Upper lobe of right lung (tissue), 1 donor: ENCODE data around the gene SNAPIN. TPM values are rescaled to one million over a fixed set of nuclear protein-coding genes. Genes with fewer than 3 reads are reported as not detected.

Source experiments
- ATAC-seq: fragments of 200-7000 bp; cut with Tn5 transposase; one replicate; pipeline ENCODE4 v1.9.1; 2020; ENCODE audit warnings: mild to moderate bottlenecking, moderate library complexity
- DNase-seq: peaks from one replicate; pipeline ENCODE4 v3.0.0-alpha.2; 2020
- H3K27ac ChIP-seq: fragments of 200-600 bp; one replicate; pipeline ENCODE4 v1.8.0; 2022
- H3K27me3 ChIP-seq: fragments of 200-600 bp; one replicate; pipeline ENCODE4 v1.8.0; 2022; ENCODE audit warnings: mild to moderate bottlenecking
- H3K36me3 ChIP-seq: fragments of 200-600 bp; one replicate; pipeline ENCODE4 v1.8.0; 2022
- H3K4me1 ChIP-seq: fragments of 200-600 bp; one replicate; pipeline ENCODE4 v1.8.0; 2022
- H3K4me3 ChIP-seq: fragments of 200-600 bp; one replicate; pipeline ENCODE4 v1.8.0; 2022; ENCODE audit warnings: mild to moderate bottlenecking
- H3K9me3 ChIP-seq: fragments of 200-600 bp; one replicate; pipeline ENCODE4 v1.8.0; 2022
- intact Hi-C: fragments of 100-400 bp; cut with DNase I; formaldehyde crosslinking; loops from one replicate; pipeline ENCODE4 v1.11.0; 2022
- total RNA-seq: library from RNA; stranded (reverse); fragmentation: NEBNext Ultra II Directional; extraction: Animal tissue kit (Norgen Biotek cat#: 25700); gene quantifications from one replicate; pipeline ENCODE4 v1.2.1, GENCODE V29; 2021
- TF ChIP-seq, protein P1 (sequence below): fragments of 200-600 bp; IDR thresholded peaks from one replicate; pipeline ENCODE4 v1.8.0; 2022; ENCODE audit warnings: antibody characterized with exemption
- donor health status: DM: no; HTN: yes; CAD: no; lungs with severe emphysema.

SNAPIN gene
- total RNA-seq, 1 donor from 2014 or later: 32.7 TPM

- intact Hi-C loops: no loop called here
- DNase-seq: no peak
- H3K27ac ChIP-seq: no peak overlapping the region
Observed at GRCh38 chr1:153643816-153644215, 14.7 kb upstream of the SNAPIN start.

GRCh38 chr1:153646672-153647345, 11.7 kb upstream of the SNAPIN start:
- no peaks in the 10 kb centered on the region for H3K9me3 ChIP-seq
- intact Hi-C loops: no loop called here
- H3K4me1 ChIP-seq: peaks cover 19% of the 10 kb centered on the region
- DNase-seq (no peak), ATAC-seq (peak; percentile 81)
- no peak overlapping the region for H3K27ac ChIP-seq
- H3K36me3 ChIP-seq: peaks cover 55% of the 10 kb centered on the region
- TF ChIP-seq, protein P1, sequence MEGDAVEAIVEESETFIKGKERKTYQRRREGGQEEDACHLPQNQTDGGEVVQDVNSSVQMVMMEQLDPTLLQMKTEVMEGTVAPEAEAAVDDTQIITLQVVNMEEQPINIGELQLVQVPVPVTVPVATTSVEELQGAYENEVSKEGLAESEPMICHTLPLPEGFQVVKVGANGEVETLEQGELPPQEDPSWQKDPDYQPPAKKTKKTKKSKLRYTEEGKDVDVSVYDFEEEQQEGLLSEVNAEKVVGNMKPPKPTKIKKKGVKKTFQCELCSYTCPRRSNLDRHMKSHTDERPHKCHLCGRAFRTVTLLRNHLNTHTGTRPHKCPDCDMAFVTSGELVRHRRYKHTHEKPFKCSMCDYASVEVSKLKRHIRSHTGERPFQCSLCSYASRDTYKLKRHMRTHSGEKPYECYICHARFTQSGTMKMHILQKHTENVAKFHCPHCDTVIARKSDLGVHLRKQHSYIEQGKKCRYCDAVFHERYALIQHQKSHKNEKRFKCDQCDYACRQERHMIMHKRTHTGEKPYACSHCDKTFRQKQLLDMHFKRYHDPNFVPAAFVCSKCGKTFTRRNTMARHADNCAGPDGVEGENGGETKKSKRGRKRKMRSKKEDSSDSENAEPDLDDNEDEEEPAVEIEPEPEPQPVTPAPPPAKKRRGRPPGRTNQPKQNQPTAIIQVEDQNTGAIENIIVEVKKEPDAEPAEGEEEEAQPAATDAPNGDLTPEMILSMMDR: no peak
- H3K4me3 ChIP-seq: no peak overlapping the region
- H3K27me3 ChIP-seq: no peaks in the 10 kb centered on the region

More at GRCh38 chr1:153643816-153644215, 14.7 kb upstream of the SNAPIN start:
- ATAC-seq: no peak
- Histone ChIP-seq H3K9me3 (no peaks in the 10 kb centered on the region), H3K4me1 (peaks cover 19% of the 10 kb centered on the region), H3K27me3 (no peaks in the 10 kb centered on the region), H3K36me3 (peaks cover 85% of the 10 kb centered on the region), H3K4me3 (no peak overlapping the region)
- TF ChIP-seq, protein P1: no peak

DNA sequence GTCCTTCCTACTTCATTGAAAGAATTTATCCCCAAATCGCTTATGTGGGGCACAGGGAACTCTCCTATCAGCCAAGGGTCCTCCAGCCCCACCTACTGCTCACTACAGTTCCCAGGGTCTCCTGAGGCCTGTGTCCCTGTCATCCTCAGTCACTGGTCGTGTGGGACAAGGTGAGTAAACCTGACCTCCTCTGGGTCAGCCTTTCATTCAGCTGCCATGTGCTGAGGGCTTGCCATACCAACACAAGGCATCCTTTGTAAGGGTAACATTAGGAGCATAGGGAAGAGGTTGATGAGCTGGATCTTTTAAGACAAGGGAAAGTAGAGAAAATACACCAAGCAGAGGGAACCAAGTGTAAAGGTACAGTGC, 11.2 kb upstream of the SNAPIN start:
- H3K36me3 ChIP-seq: peaks cover 50% of the 10 kb centered on the region
- H3K4me3 ChIP-seq: no peak overlapping the region
- TF ChIP-seq, protein P1: no peak
- no peaks in the 10 kb centered on the region for H3K27me3 ChIP-seq
- H3K4me1 ChIP-seq: peaks cover 20% of the 10 kb centered on the region
- H3K27ac ChIP-seq: no peak overlapping the region
- no peaks in the 10 kb centered on the region for H3K9me3 ChIP-seq
- intact Hi-C loops: no loop called here
- ATAC-seq (peak; percentile 17), DNase-seq (no peak)

DNA sequence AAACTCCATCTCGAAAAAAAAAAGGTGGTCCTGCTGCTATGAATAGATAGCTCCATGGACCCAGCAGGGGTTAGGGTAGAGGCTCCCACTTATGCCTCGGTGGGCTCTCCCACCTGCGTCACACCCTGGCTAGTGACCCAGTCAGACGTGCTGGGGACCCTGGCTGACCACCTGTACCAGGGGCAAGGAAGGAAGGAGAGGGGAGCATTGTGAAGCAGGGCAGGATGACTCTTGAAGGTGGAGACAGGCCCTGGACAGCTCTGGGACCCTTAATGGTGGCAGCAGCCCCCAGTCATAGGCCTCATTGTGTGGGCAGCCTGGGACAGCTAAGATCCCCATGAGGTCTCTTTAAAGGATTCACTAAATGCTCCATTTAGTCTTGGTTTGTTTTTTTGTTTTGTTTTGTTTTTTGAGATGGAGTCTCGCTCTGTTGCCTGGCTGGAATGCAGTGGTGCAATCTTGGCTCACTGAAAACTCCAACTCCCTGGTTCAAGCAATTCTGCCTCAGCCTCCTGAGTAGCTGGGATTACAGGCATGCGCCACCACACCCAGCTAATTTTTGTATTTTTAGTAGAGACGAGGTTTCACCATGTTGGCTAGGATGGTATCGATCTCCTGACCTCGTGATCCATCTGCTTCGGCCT, 10.4 kb upstream of the SNAPIN start:
- DNase-seq (no peak), ATAC-seq (no peak)
- Histone ChIP-seq H3K27ac (no peak overlapping the region), H3K9me3 (no peaks in the 10 kb centered on the region), H3K27me3 (no peaks in the 10 kb centered on the region), H3K4me1 (peaks cover 25% of the 10 kb centered on the region), H3K4me3 (no peak overlapping the region), H3K36me3 (peaks cover 42% of the 10 kb centered on the region)
- intact Hi-C loops: no loop called here
- TF ChIP-seq, protein P1: no peak

DNA sequence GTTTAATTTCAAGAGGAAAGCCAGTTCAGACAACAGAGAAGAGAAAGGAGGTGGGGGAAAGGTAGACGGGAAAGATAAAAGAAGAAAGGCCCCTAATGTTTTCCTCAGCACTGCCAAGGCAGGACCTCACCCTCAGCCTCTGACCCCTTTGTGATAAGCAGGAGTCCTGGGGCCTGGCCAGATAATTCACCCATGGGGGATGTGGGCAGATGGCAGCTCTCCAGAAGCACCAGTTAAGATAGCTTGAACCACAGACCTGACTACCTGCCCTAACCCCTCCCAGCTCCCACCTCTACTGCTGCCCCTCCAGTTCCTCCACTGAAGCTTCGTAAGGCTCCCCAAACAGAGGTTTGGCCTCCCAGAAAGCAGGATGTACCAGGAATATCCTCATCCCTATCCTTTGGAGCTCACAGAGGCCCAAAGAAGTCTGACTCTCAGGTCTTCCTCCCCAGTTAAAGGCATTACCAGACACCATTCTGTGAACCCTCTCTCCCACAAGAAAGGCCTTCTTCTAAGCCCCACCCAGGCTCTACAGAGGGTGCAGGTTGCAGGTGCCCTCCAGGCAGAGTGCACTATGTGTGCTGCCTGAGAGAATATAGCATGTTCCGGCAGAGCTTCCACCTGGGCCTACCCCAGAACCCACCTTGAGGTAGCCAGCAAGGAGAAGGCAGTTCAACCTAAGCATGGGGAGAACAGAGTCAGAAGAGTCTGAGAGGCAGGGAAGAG, 9.2 kb upstream of the SNAPIN start:
- Histone ChIP-seq H3K27ac (no peak overlapping the region), H3K4me1 (peaks cover 17% of the 10 kb centered on the region), H3K9me3 (no peaks in the 10 kb centered on the region), H3K36me3 (peaks cover 30% of the 10 kb centered on the region), H3K4me3 (no peak overlapping the region), H3K27me3 (no peaks in the 10 kb centered on the region)
- intact Hi-C loops: no loop called here
- DNase-seq (no peak), ATAC-seq (peak; percentile 3)
- TF ChIP-seq, protein P1: no peak
